ENCODE data around the gene PLPPR1. TPM values are rescaled to one million over a fixed set of nuclear protein-coding genes. Genes with fewer than 3 reads are reported as not detected.

Gene PLPPR1
- total RNA-seq, 1 experiment from 2014 or later, result not detected

- no peak for TF ChIP-seq SRF (IDR thresholded peaks at IDR 0.05; ENCODE audit: low read depth)
- TF ChIP-seq EGR1 (IDR thresholded peaks at IDR 0.05; ENCODE audit: low read depth), result no peak
- no peak for TF ChIP-seq YY1 (IDR thresholded peaks at IDR 0.05; ENCODE audit: extremely low read depth, insufficient replicate concordance, low read depth, low read length)
- no peak for TF ChIP-seq TCF7L2 (IDR thresholded peaks at IDR 0.05; ENCODE audit: borderline replicate concordance, extremely low read depth, insufficient read depth, insufficient read length)
- no peak for TF ChIP-seq CTCF (IDR thresholded peaks at IDR 0.05 in 2 of 3, conservative IDR thresholded peaks at IDR 0.05 in 1 of 3; ENCODE audit: borderline replicate concordance in 1 of 3, insufficient read depth in 1 of 3, low read depth in 2 of 3, low read length in 2 of 3)
These were observed 341.5 kb downstream of the PLPPR1 start (continued) for GRCh38 chr9:101369884-101370531.

- no peaks in the 10 kb centered on the region for H4K20me1 ChIP-seq (ENCODE audit: insufficient read depth)
- no peak overlapping the region for H3K27ac ChIP-seq (ENCODE audit: low read depth, low read length)
- ChIA-PET CTCF (interaction anchor here (2.5 kb wide), 1 partner anchor 16 kb away, joined by 15 read pairs; no protein-coding TSS in a partner anchor), RAD21 (ENCODE audit: low non-redundant PET in 1 of 2, low total read pairs in 2 of 2, uncharacterized antibody in 2 of 2, unreplicated experiment in 2 of 2) (no interaction called here), POLR2A (no interaction called here)
- peaks cover 0 to 4% of the 10 kb centered on the region in 2 experiments; a peak in 1 of 4 replicates for H3K4me1 ChIP-seq (ENCODE audit: control insufficient read depth in 1 of 2, insufficient read depth in 2 of 2, low read length in 2 of 2)
- no peaks in the 10 kb centered on the region for H3K27me3 ChIP-seq (ENCODE audit: insufficient read depth, low read length)
- H3K4me3 ChIP-seq (replicated peaks in 1 of 2; ENCODE audit: low read depth in 1 of 2, low read length in 2 of 2), result no peak overlapping the region
- H2AFZ ChIP-seq (ENCODE audit: low read depth, low read length, poor library complexity, severe bottlenecking), result no peak overlapping the region
- intact Hi-C loops (cut with micrococcal nuclease), result no loop called here
- ATAC-seq (no peak), DNase-seq (ENCODE audit: low read depth, low spot score) (no peak)
- no peak overlapping the region for H3K4me2 ChIP-seq (ENCODE audit: low read length)
- no peak overlapping the region for H3K9ac ChIP-seq (ENCODE audit: low read length)
- no peaks in the 10 kb centered on the region for H3K79me2 ChIP-seq (ENCODE audit: insufficient read depth, low read length)
- no TSS peak for BruUV-seq (replicated peaks)
- H3K36me3 ChIP-seq (ENCODE audit: control insufficient read depth in 1 of 2, insufficient read depth in 2 of 2, low read length in 2 of 2), result no peaks in the 10 kb centered on the region
- H3K9me3 ChIP-seq (ENCODE audit: control insufficient read depth in 1 of 2, insufficient read depth in 1 of 2, low read depth in 1 of 2, low read length in 2 of 2), result no peaks in the 10 kb centered on the region
- TF ChIP-seq ELF1 (IDR thresholded peaks at IDR 0.05; ENCODE audit: borderline replicate concordance, low read depth), result no peak
- no peak for TF ChIP-seq YY1 (IDR thresholded peaks at IDR 0.05; ENCODE audit: extremely low read depth, insufficient replicate concordance, low read depth, low read length)
- TF ChIP-seq SP1 (IDR thresholded peaks at IDR 0.05; ENCODE audit: low read depth), result no peak
- TF ChIP-seq EZH2 (IDR thresholded peaks at IDR 0.05), result no peak
- no peak for TF ChIP-seq ZBTB33 (IDR thresholded peaks at IDR 0.05; ENCODE audit: extremely low read depth, insufficient replicate concordance, low read length)
- H3K9me2 ChIP-seq (ENCODE audit: insufficient read depth), result no peaks in the 10 kb centered on the region
These were observed 343.3 kb downstream of the PLPPR1 start for GRCh38 chr9:101371813-101372212.
